ENCODE results near the gene CTAGE1.
"Not testable (repeated sequence)": the region's sequence is repeated elsewhere in the genome, so short reads cannot be mapped to it uniquely, and the experiment has no call there.

Gene CTAGE1

GRCh38 chr18:22433956-22434355 lies 16.2 kb upstream of the CTAGE1 start:
- DNase-seq: no peak

GRCh38 chr18:22432657-22433137 lies 15.0 kb upstream of the CTAGE1 start:
- DNase-seq: no peak

- DNase-seq: no peak
Measured at GRCh38 chr18:22429564-22429963, 11.8 kb upstream of the CTAGE1 start.

- DNase-seq: no peak
Measured at GRCh38 chr18:22428672-22429071, 11.0 kb upstream of the CTAGE1 start.

- DNase-seq: no peak
Measured at GRCh38 chr18:22427822-22428549, 10.3 kb upstream of the CTAGE1 start.

GRCh38 chr18:22424565-22424963 lies 6.8 kb upstream of the CTAGE1 start:
- DNase-seq: no peak

- DNase-seq: no peak
Measured at GRCh38 chr18:22423878-22424564, 6.3 kb upstream of the CTAGE1 start.

- DNase-seq: no peak
Measured at GRCh38 chr18:22422909-22423548, 5.3 kb upstream of the CTAGE1 start.

- DNase-seq: no peak
Measured at GRCh38 chr18:22420652-22421051, 2.9 kb upstream of the CTAGE1 start.

- DNase-seq: no peak
Measured at GRCh38 chr18:22412176-22412911, 5.4 kb downstream of the CTAGE1 start.

- DNase-seq: no peak
Measured at GRCh38 chr18:22411446-22411845, 6.3 kb downstream of the CTAGE1 start.

GRCh38 chr18:22410126-22410525 lies 7.6 kb downstream of the CTAGE1 start:
- DNase-seq: no peak

- DNase-seq: no peak
Measured at GRCh38 chr18:22409445-22409844, 8.3 kb downstream of the CTAGE1 start.

GRCh38 chr18:22408059-22408458 lies 9.7 kb downstream of the CTAGE1 start:
- no peak for DNase-seq

- no peak for DNase-seq
Measured at GRCh38 chr18:22405142-22405541, 12.6 kb downstream of the CTAGE1 start.

- DNase-seq: no peak
Measured at GRCh38 chr18:22403950-22404349, 13.8 kb downstream of the CTAGE1 start.

GRCh38 chr18:22399949-22400348 lies 17.8 kb downstream of the CTAGE1 start:
- no peak for DNase-seq

GRCh38 chr18:22398464-22398863 lies 19.3 kb downstream of the CTAGE1 start:
- DNase-seq: no peak

- no peak for DNase-seq
Measured at GRCh38 chr18:22394428-22394827, 23.3 kb downstream of the CTAGE1 start.

GRCh38 chr18:22393164-22393563 lies 24.6 kb downstream of the CTAGE1 start:
- DNase-seq: not testable (repeated sequence)

- no peak for DNase-seq
Measured at GRCh38 chr18:22391407-22392345, 26.0 kb downstream of the CTAGE1 start.

- DNase-seq: no peak
Measured at GRCh38 chr18:22387787-22388186, 29.9 kb downstream of the CTAGE1 start.
